Smooth muscle cell (in vitro differentiated cells): ENCODE measurements around the gene TAF8. TPM values are rescaled to one million over a fixed set of nuclear protein-coding genes. Genes with fewer than 3 reads are reported as not detected.

ENCODE experiments used
- DNase-seq: peaks from one replicate; lab custom pipeline; 2025; ENCODE audit not compliant: unreplicated experiment; lab: John Stamatoyannopoulos, UW
- H2AFZ ChIP-seq: fragments of 200-600 bp; sonication (generic); 2 replicates; pipeline ENCODE4 v1.6.0; 2016; ENCODE audit warnings: antibody characterized with exemption, low read depth, mild to moderate bottlenecking
- H3F3A ChIP-seq: fragments of 200-600 bp; sonication (generic); 2 replicates; pipeline ENCODE4 v1.6.0; 2017; ENCODE audit warnings: antibody characterized with exemption, low read depth
- H3K27ac ChIP-seq: fragments of 200-600 bp; sonication (generic); 2 replicates; pipeline ENCODE4 v1.5.1; 2016; ENCODE audit warnings: low read depth, mild to moderate bottlenecking
- H3K27me3 ChIP-seq: fragments of 200-600 bp; sonication (generic); 2 replicates; pipeline ENCODE4 v1.6.1; 2016; ENCODE audit warnings: low read depth, mild to moderate bottlenecking
- H3K36me3 ChIP-seq: fragments of 200-600 bp; sonication (generic); 2 replicates; pipeline ENCODE4 v1.5.1; 2016; ENCODE audit warnings: low read depth
- H3K4me1 ChIP-seq: fragments of 200-600 bp; sonication (generic); 2 replicates; pipeline ENCODE4 v1.5.1; 2016; ENCODE audit warnings: low read depth
- H3K4me2 ChIP-seq: fragments of 200-600 bp; sonication (generic); 2 replicates; pipeline ENCODE4 v1.6.0; 2016; ENCODE audit warnings: mild to moderate bottlenecking
- H3K4me3 ChIP-seq: fragments of 200-600 bp; sonication (generic); 2 replicates; pipeline ENCODE4 v1.5.1; 2016; ENCODE audit warnings: mild to moderate bottlenecking
- H3K79me2 ChIP-seq: fragments of 200-600 bp; sonication (generic); 2 replicates; pipeline ENCODE4 v1.6.0; 2016; ENCODE audit warnings: low read depth, mild to moderate bottlenecking
- H3K9ac ChIP-seq: fragments of 200-600 bp; sonication (generic); 2 replicates; pipeline ENCODE4 v1.6.0; 2016; ENCODE audit warnings: low read depth
- H3K9me3 ChIP-seq: fragments of 200-600 bp; sonication (generic); replicated peaks from 2 replicates; pipeline ENCODE4 v1.5.1; 2016; ENCODE audit warnings: low read depth
- H4K20me1 ChIP-seq: fragments of 200-600 bp; sonication (generic); 2 replicates; pipeline ENCODE4 v1.6.0; 2016; ENCODE audit warnings: low read depth
- WGBS: methylation state at CpG from one replicate; pipeline ENCODE4 v1.1.7; 2016; ENCODE audit warnings: low lambda C conversion rate; 5-methylcytosine and 5-hydroxymethylcytosine counted together
- polyA plus RNA-seq: library from polyadenylated mRNA; unstranded; fragments of >200 nt; fragmentation: Nextera tagmentation; extraction: Ambion mirVana; gene quantifications from 2 replicates; pipeline ENCODE4 v1.2.1, GENCODE V29; 2016
- total RNA-seq: library from RNA; depleted of rRNA; stranded (reverse); fragments of >200 nt; gene quantifications from 2 replicates; pipeline ENCODE4 v1.2.3, GENCODE V29; 2014
- TF ChIP-seq, protein P1 (sequence below): fragments of 200-600 bp; sonication (generic); IDR thresholded peaks from 2 replicates; pipeline ENCODE4 v1.5.1; 2017; ENCODE audit warnings: borderline replicate concordance, mild to moderate bottlenecking, antibody characterized with exemption; ENCODE audit not compliant: insufficient read depth, poor library complexity, severe bottlenecking

The TAF8 gene
- total and polyA plus RNA-seq, 2 experiments from 2014 or later: 8.1 to 9.8 TPM

DNA sequence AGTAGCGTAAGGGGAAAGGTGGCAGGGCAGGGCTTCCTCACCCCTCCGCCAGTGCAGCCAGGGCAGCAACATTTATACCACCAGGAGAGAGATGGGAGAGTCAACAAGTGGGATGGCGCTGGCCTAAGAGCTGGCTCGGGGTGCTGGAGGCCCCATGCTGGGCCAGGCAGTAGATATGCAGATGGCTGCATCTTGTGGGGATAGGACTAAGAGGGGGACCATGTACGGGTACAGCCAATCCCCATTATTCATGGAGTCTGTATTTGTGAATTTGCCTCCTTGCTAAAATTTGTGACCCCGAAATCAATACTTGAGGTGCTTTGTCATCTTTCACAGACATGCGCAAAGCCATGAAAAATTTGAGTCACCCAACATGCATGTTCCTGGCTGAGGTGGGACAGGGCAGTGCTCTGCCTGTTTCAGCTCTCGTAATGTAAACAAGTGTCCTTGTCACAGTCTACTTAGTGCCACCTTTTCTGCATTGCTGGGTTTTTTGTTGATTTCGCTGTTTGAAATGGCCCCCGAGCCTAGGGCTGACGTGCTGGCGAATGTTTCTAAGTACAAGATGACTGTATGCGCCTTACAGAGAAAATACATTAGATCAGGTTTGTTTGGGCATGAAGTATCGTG is 27.5 kb upstream of the TAF8 start:
- Histone ChIP-seq H3K79me2 (no peaks in the 10 kb centered on the region), H2AFZ (no peak overlapping the region), H4K20me1 (no peaks in the 10 kb centered on the region), H3K36me3 (no peaks in the 10 kb centered on the region), H3K4me2 (no peak overlapping the region), H3K9ac (no peak overlapping the region), H3K27me3 (no peaks in the 10 kb centered on the region), H3K27ac (no peak overlapping the region), H3K9me3 (no peaks in the 10 kb centered on the region), H3K4me3 (no peak overlapping the region), H3K4me1 (no peaks in the 10 kb centered on the region), H3F3A (no peaks in the 10 kb centered on the region)
- no peak for DNase-seq
- 94% methylated on average over 14 of the region's 14 CpGs for WGBS
- TF ChIP-seq, protein P1, sequence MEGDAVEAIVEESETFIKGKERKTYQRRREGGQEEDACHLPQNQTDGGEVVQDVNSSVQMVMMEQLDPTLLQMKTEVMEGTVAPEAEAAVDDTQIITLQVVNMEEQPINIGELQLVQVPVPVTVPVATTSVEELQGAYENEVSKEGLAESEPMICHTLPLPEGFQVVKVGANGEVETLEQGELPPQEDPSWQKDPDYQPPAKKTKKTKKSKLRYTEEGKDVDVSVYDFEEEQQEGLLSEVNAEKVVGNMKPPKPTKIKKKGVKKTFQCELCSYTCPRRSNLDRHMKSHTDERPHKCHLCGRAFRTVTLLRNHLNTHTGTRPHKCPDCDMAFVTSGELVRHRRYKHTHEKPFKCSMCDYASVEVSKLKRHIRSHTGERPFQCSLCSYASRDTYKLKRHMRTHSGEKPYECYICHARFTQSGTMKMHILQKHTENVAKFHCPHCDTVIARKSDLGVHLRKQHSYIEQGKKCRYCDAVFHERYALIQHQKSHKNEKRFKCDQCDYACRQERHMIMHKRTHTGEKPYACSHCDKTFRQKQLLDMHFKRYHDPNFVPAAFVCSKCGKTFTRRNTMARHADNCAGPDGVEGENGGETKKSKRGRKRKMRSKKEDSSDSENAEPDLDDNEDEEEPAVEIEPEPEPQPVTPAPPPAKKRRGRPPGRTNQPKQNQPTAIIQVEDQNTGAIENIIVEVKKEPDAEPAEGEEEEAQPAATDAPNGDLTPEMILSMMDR: no peak

DNA sequence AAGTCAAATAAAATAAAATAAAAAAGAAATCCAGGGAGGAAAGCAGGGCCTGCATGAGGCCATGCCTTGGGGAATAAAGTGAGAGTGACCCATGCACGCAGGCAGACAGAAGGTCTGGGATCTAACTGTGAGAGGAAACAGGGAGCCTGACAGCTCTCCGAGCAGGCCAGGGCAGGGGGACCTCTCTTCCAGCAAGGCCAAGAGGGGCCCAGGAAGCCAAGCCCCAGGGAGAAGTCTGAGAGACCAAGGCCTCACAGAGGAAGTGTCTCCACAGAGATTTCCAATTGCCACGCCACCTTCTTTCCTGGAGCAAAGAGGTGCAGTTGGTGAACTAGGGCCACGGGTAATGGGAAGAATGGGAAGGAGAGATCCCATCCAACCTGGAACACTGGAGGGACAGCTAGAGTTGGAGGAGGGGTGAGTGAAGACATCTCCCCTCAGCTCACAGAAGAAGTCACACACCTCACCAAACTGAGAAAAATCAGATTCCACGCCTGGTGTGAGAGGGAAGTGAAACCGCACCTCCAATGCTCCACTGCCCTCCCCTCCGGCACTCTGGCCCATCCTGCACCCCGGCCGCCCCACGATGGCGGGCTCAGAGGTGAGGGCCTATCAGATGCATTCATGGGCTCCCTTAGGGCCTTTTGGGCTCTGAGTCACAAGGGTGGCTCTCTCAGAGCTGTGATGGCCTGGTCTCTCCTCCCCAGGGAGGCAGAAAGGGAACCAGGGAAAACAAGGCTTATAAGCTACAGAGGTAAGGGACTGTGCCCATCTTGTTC is 25.1 kb upstream of the TAF8 start:
- Histone ChIP-seq H3K27ac (no peak overlapping the region), H3K4me3 (no peak overlapping the region), H2AFZ (no peak overlapping the region), H3K9me3 (no peaks in the 10 kb centered on the region), H4K20me1 (no peaks in the 10 kb centered on the region), H3K4me2 (no peak overlapping the region), H3K36me3 (no peaks in the 10 kb centered on the region), H3F3A (no peaks in the 10 kb centered on the region), H3K79me2 (no peaks in the 10 kb centered on the region), H3K27me3 (no peaks in the 10 kb centered on the region), H3K9ac (no peak overlapping the region), H3K4me1 (no peaks in the 10 kb centered on the region)
- TF ChIP-seq, protein P1: no peak
- DNase-seq: no peak
- 91% methylated on average over 11 of the region's 11 CpGs for WGBS

DNA sequence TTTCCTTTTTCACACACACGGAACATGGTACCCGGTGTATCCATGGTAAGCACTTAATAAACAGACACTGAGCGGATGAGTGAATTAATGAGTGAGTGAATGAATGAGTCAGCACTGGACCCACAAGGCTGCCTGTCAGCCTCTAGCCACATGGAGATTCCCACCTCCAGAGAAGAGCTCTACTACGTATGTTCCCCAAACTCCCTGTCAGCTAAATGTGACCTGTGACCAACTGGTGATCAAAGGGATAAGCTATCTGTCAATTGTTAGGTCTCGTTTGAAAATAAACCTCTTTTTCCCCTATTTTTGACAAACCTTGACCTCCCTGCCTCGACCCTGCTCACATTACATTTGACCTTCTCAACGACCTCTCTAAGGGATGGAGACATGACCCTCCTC is 24.5 kb upstream of the TAF8 start:
- peaks cover 2% of the 10 kb centered on the region for H3K4me1 ChIP-seq
- no peak for DNase-seq
- no peaks in the 10 kb centered on the region for H3K79me2 ChIP-seq
- H3K9me3 ChIP-seq: no peaks in the 10 kb centered on the region
- WGBS: 91% methylated on average over 7 of the region's 7 CpGs
- H4K20me1 ChIP-seq: no peaks in the 10 kb centered on the region
- no peaks in the 10 kb centered on the region for H3F3A ChIP-seq
- no peak overlapping the region for H3K27ac ChIP-seq
- H2AFZ ChIP-seq: no peak overlapping the region
- H3K9ac ChIP-seq: no peak overlapping the region
- H3K27me3 ChIP-seq: no peaks in the 10 kb centered on the region
- no peak overlapping the region for H3K4me3 ChIP-seq
- H3K36me3 ChIP-seq: no peaks in the 10 kb centered on the region
- no peak overlapping the region for H3K4me2 ChIP-seq
- TF ChIP-seq, protein P1: no peak
